NCI-H82 treated with DMSO at 0.1 percent for 48 hours (cell line): ENCODE data around the gene HECA.

Experiments used
- DNase-seq: peaks from one replicate; lab custom pipeline; 2025; ENCODE audit not compliant: unreplicated experiment; lab: John Stamatoyannopoulos, UW

Gene HECA

GRCh38 chr6:139159016-139159415 is 24.1 kb downstream of the HECA start:
- DNase-seq: no peak

- DNase-seq: no peak
These were observed 26.3 kb downstream of the HECA start for GRCh38 chr6:139161169-139161568.

GRCh38 chr6:139161817-139162284 is 27.0 kb downstream of the HECA start:
- DNase-seq: no peak

- no peak for DNase-seq
These were observed 29.1 kb downstream of the HECA start for GRCh38 chr6:139164001-139164400.

DNA sequence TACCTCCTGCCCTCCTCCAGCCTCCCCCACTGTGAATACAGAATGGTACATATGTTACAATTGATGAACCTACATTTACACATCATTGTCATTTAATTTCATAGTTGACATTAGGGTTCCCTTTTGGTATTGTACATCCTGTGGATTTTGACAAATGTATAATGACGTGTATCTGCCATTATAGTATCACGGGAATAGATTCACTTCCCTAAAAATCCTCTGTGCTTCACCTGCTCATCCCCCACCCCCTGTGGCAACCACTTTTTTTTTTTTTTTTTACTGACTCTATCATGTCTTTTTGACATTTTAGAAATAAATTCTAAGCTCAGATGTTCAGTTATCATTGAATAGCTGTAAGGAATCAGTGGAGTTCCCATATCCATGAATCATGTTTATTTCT is 30.4 kb downstream of the HECA start:
- DNase-seq: no peak

DNA sequence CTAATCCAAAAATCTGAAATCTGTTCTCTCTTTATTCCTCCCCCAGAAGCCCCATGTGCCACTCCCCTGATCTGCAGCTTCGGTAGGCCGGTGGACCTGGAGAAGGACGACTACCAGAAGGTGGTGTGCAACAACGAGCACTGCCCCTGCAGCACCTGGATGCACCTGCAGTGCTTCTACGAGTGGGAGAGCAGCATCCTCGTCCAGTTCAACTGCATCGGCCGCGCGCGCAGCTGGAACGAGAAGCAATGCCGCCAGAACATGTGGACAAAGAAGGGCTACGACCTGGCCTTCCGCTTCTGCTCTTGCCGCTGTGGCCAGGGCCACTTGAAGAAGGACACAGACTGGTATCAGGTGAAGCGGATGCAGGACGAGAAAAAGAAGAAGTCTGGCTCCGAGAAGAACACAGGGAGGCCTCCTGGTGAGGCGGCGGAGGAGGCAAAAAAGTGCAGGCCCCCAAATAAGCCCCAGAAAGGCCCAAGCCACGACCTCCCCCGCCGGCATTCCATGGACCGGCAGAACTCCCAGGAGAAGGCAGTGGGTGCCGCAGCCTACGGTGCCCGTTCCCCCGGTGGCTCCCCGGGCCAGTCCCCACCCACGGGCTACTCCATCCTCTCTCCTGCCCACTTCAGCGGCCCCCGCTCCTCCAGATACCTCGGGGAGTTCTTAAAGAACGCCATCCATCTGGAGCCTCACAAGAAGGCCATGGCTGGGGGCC is 31.5 kb downstream of the HECA start:
- no peak for DNase-seq

DNA sequence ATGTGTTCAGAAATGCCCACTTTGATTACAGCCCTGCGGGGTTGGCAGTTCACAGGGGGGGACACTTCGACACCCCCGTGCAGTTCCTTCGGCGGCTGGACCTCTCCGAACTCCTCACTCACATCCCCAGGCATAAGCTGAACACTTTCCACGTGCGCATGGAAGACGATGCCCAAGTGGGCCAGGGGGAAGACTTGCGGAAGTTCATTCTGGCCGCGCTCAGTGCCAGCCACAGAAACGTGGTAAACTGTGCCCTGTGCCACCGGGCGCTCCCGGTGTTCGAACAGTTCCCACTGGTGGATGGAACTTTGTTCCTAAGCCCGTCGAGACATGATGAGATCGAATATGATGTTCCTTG is 32.1 kb downstream of the HECA start:
- DNase-seq: no peak

- no peak for DNase-seq
These were observed 37.3 kb downstream of the HECA start for GRCh38 chr6:139172151-139172550.

GRCh38 chr6:139172567-139172966 is 37.7 kb downstream of the HECA start:
- no peak for DNase-seq

DNA sequence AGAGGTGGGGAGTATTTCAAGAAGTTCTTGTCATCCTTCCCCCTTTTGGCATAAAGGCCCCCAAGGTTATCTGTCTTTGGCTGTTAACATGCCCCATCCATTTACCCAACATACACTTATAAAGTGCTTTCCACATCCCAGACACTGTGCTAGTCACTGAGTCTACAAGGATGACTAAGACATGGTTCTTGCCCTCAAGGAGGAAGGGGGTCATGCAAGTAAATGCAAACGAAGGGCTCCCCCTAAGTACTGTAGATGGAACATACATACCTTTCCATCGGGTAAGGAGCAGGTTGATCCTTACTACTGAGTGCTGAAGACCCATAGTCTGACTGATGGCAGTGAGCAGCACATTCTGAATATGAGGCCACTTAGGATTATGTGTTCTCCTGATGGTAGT is 38.3 kb downstream of the HECA start:
- no peak for DNase-seq

DNA sequence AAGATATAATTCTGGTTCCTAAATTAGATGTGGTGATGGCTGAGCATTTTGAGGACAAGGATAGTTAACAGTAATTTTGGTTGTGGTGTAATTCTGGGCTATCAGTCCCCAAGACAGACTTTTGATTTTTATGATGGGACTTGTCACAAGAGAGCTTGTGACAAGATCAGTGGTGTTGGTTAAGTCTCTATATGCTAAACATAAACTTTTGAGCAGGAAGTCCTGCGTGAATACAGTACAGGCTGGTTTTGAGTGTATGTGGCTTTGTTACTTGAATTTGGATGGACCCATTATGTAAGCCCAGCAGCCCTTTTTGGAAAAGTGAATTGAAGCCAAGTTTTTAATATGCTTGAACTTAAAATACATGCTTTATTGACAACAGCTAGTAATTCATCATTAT is 38.9 kb downstream of the HECA start:
- DNase-seq: no peak

GRCh38 chr6:139174961-139175360 is 40.1 kb downstream of the HECA start:
- no peak for DNase-seq

DNA sequence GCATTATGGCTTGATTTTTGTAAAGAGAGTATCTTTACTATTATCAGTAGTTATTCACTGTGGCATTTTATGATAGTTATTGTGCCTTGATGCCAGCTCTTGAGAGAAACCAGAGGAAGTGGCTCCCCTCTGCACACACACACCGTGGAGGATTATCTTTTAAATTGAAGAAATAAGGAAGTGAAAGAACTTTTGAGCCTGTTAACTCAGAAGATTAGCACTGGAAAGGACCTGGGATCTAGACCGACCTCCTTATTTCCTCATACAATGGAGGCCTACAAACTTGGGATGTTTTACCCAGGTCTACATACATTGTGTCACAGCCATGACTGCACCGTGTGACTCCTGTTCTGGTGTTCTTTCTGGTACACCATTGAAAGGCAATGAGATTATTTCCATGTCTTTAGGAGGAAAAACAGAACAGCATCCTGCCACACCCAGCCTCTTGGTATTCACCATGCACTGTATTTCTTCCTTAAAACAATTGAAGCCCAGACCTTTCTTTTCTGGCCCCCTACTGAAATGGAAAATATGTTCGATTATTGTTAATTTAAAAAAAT is 40.6 kb downstream of the HECA start:
- DNase-seq: no peak

DNA sequence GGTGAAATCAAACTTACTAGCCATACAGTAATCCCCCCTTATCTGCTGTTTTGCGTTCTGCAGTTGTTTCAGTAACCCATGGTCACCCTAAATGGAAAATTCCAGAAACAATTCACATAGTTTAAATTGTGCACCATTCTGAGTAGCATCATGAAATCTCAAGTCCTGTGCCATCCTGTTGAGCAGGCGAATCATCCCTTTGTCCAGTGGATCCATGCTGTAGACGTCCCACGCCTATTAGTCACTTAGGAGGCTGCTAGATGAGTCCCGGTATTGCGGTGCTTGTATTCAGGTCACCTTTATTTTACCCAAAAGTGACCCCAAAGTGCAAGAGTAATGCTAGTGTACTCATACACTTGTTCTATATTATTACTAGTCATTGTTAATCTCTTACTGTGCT is 46.4 kb downstream of the HECA start:
- DNase-seq: no peak

DNA sequence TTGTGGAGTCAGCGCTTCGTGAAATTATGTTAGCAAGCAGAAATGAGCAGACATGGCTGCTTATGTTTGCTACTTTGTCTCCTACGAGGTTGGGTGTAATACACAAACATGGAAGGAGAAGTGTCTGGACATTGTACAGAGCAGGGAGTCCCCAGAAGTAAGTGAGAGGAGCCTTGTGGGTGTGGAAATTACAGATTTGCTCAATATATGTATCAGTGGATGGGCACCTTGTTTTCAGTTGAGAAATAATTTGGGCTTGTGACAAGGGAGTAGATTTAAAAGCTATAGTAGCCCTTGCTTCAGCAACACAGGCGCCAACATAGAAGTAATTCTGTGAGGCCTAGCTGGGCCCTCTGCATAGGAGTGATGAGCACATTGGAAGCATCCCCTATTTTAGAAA is 49.2 kb downstream of the HECA start:
- DNase-seq: no peak

DNA sequence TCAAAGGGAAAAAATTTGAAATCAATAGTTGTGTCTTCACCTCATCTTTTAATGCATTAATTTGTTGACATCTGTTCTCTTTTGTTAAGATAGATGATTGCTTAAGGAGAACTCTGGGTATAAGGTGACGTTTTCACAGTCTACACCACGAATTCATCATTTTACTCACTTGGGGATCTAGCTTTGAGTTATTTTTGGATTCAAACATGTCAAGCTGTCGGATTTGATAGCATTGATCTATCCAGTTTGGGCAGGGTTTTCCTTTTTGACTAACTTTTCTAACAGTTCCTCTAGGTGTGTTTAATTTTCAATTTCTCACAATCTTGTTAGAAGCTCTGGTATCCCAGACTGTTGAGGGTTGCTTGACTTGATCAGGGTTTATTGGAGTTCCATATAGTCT is 49.6 kb downstream of the HECA start:
- no peak for DNase-seq

DNA sequence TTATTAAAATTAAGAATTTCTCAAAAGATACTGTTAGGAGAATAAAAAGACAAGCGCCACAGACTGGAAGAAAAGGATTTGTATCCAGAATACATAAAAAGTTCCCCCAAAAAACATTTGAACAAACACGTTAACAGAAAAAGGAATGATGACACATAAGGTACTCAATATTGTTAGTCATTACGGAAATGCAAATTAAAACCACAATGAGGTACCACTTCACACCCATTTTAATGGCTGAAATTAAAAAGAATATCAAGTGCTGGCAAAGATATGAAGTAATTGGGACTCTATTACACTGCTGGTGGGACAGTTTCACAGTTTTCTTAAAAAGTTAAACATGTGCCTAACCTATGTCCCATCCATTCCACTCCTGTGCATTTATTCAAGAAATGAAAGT is 51.4 kb downstream of the HECA start:
- DNase-seq: no peak

DNA sequence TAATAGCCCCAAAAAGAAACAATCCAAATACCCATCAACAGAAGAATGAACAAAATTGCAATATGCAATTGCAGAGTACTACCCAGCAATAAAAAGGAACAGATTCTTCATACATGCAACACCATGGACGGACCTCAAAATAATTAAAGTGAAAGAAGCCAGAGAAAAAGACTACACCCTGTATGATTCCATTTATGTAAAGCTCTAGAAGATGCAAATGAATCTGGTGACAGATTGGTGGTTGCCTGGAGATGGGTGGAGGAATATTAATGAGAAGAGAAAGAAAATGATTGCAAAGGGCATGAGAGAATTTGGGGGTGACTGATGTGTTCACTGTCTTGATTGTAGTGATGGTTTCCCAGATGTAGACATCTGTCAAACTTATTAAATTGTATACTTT is 51.8 kb downstream of the HECA start:
- no peak for DNase-seq

DNA sequence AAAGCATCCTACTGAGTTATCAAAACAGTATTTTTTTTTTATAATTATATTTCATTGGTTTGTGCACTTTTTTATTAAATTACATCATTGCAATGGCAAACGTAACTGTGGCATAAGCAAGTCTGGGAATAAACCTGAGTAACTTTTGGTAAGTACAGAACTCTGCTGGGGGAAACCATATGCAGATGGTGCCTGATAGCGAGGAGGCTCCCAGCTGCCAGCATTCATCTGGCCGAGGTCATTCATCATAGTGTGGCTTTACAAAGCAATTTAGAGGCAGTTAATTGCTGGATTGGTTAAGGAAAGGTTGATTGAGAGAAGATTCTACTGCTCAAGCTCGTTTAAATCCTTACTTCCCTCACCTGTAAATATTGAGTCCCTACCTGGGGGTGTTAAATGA is 52.6 kb downstream of the HECA start:
- no peak for DNase-seq

DNA sequence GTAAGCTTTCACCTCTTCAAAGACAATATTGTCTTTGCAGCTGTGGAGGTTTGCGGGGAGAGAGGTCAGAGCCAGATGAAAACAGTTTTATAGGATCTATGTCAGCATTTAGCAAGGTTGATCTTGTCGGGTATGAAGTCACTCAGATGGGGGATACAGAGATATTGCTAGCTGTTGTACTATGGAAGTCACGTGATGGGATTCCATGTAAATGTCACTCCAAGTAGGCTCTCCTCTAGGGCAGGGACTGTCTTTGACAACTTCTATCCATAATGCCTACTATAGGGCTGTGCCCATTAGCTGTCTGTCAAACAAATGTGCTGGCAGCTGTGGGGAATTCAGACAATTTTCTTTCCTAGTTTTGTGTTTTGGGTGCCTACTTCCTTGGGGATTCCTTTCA is 54.8 kb downstream of the HECA start:
- no peak for DNase-seq

DNA sequence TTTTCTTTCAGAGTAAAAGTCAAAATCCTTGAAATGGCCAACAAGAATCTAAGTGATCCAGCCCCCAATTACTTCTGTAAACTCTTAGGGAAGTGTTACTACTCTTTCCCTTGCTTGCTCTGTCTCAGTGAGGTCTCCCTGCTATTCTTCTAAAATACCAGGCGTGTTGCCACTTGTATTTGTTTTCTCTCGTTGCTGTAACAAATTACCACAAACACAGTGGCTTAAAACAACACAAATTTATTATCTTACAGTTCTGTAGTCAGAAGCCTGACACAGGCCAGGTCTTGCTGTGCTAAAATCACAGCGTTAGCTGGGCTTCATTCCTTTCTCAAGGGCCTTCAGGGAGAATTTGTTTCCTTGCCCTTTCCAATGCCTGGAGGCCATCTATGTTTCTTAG is 59.9 kb downstream of the HECA start:
- DNase-seq: no peak

DNA sequence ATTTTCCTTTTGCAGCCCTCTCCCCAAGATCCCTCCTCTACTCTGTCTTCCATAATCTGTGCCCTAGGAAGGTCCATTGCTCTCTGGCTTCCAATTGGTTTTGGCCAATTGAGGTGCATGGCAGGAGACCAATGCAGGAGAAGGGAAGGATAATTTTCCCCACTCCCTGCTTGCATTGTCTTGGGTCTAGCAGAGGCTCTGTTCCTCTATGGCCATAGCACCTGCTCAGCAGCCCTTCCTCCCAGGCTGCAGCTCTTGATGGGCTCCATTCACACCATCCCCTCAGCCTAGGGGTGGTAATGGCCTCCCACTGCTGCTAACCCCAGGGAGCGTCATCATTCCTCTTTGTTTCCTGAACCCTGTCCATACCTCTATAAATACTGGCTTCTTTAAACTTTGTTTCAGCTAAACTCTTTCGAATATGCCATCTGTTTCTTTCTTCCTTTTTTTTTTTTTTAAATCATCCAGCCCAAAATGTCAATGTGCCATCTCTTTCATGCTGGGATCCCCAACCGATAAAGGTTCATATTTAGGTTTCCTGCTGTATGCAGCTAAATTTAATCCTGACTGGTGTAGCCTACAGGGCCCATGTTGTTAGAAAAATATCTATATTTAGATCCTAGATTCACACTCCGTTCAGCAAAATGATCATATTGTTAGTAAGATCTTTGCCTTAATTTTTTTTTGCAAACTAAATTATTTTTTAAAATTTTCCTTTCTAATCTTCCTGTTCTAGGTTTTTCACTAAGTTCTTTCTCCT is 63.8 kb downstream of the HECA start:
- no peak for DNase-seq
